ENCODE data around the gene PRKCA. TPM values are rescaled to one million over a fixed set of nuclear protein-coding genes. Genes with fewer than 3 reads are reported as not detected.

The PRKCA gene
- total RNA-seq, 1 experiment from 2014 or later = 29.5 TPM

DNA sequence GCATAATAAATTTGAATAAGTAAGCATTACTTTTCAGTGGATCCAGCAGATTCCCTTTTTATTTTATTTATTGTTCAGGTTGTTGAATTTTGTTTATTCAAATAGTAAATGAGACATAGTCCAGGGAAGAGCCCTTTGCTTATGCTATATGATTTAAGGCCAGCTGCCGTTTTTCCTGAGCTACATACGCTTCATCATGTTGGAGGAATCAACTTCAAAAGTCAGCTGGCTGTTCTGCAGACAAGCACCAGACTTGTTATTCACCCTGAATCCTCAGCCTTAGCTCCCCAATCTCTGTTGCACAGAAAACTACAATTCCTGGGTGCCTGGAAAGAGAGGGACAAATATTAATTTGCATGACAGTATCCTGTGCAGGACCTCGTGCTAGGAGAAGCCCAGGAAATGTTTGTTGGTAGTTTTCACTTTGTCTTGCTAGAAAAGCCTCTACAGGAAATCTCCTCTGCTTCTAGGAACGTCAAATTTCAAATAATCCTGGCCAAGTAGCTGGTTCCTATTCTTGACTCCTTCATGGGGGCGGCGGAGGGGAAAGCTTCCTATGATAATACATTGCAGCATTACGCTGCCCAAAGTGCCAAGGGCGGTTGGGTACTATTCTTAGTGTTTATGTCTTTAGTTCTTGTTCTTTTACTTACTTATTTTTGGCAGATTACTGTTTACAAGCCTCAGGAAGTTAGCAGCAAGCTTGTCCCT, 101.6 kb downstream of the PRKCA start:
- no peaks in the 10 kb centered on the region for H3K27me3 Mint-ChIP-seq (ENCODE audit: low read depth)
- no peak for DNase-seq (ENCODE audit: low spot score)
- TF ChIP-seq RORB (CRISPR knock-in tag; IDR thresholded peaks at IDR 0.05) = no peak
- no peak for TF ChIP-seq ZBTB21 (CRISPR knock-in tag; IDR thresholded peaks at IDR 0.05; ENCODE audit: borderline replicate concordance)
- TF ChIP-seq, protein P1, sequence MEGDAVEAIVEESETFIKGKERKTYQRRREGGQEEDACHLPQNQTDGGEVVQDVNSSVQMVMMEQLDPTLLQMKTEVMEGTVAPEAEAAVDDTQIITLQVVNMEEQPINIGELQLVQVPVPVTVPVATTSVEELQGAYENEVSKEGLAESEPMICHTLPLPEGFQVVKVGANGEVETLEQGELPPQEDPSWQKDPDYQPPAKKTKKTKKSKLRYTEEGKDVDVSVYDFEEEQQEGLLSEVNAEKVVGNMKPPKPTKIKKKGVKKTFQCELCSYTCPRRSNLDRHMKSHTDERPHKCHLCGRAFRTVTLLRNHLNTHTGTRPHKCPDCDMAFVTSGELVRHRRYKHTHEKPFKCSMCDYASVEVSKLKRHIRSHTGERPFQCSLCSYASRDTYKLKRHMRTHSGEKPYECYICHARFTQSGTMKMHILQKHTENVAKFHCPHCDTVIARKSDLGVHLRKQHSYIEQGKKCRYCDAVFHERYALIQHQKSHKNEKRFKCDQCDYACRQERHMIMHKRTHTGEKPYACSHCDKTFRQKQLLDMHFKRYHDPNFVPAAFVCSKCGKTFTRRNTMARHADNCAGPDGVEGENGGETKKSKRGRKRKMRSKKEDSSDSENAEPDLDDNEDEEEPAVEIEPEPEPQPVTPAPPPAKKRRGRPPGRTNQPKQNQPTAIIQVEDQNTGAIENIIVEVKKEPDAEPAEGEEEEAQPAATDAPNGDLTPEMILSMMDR (IDR thresholded peaks at IDR 0.05) = no peak
- no peak for TF ChIP-seq TEAD1 (CRISPR knock-in tag; IDR thresholded peaks at IDR 0.05)
- TF ChIP-seq ELF4 (CRISPR knock-in tag; IDR thresholded peaks at IDR 0.05; ENCODE audit: low read depth) = no peak
- no peak for TF ChIP-seq KAT7 (CRISPR knock-in tag; IDR thresholded peaks at IDR 0.05; ENCODE audit: borderline replicate concordance)
- TF ChIP-seq ESRRA (CRISPR knock-in tag; IDR thresholded peaks at IDR 0.05; ENCODE audit: borderline replicate concordance) = no peak
- TF ChIP-seq CBFB (CRISPR knock-in tag; IDR thresholded peaks at IDR 0.05; ENCODE audit: low read depth) = no peak
- ChIA-PET POLR2A (no interaction called here), CTCF (interaction anchor here (0.7 to 2.1 kb wide), 7 partner anchors 12 to 1267 kb away, joined by 3 to 8 read pairs (median 3); partner anchors contain the start of gene RGS9)
- peak overlapping the region; percentile 66 for H3K27ac Mint-ChIP-seq
- no peaks in the 10 kb centered on the region for H3K36me3 Mint-ChIP-seq
- H3K4me1 Mint-ChIP-seq = peaks cover 41% of the 10 kb centered on the region
- peaks cover 11% of the 10 kb centered on the region for H3K9me3 Mint-ChIP-seq
- ATAC-seq = no peak
- H3K4me3 Mint-ChIP-seq = no peak overlapping the region

DNA sequence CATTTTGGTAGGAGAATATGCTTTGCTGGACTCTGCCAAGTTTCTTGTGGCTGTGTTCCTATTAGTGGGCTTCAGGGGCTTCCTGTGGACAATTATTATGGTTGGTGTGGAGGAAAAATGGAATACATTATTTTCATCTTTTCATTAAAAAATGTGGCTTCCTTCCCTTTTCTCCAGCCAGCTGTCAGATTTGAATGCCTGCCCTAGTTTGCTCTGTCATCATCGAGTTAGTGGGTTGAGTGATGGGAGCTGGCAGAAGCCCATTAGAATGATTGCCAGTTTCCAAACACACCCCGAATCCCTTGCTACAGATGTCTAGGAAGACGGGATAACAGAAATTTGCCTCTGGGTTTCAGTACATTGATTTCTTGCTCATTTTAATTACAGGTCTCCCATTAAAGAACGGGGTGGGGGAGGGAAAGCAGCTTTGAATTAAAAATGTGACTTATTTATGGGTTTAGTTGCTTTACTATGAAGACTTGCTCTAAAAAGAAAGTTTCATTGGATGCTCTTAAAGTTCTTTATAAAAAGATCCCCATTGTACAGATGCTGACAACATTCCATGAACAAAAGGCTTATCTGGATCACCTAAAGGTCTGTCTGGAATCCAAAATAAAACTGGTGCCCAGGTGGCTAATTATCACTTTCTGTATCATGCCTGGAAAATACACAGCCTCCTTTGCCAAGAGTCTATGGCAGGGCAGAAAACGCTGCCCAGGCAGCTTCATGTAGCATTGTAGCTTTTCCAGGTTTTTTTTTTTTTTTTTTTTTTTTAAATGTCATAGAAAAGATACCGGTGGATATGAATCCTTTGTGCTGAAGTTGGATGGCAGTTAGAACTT, 103.6 kb downstream of the PRKCA start:
- ChIA-PET CTCF (no interaction called here), POLR2A (no interaction called here)
- Mint-ChIP-seq H3K4me3 (no peak overlapping the region), H3K36me3 (no peaks in the 10 kb centered on the region), H3K27me3 (ENCODE audit: low read depth) (no peaks in the 10 kb centered on the region), H3K4me1 (peaks cover 41% of the 10 kb centered on the region), H3K27ac (no peak overlapping the region), H3K9me3 (peaks cover 8% of the 10 kb centered on the region)
- DNase-seq (ENCODE audit: low spot score) = no peak
- ATAC-seq = no peak
- TF ChIP-seq, protein P2, sequence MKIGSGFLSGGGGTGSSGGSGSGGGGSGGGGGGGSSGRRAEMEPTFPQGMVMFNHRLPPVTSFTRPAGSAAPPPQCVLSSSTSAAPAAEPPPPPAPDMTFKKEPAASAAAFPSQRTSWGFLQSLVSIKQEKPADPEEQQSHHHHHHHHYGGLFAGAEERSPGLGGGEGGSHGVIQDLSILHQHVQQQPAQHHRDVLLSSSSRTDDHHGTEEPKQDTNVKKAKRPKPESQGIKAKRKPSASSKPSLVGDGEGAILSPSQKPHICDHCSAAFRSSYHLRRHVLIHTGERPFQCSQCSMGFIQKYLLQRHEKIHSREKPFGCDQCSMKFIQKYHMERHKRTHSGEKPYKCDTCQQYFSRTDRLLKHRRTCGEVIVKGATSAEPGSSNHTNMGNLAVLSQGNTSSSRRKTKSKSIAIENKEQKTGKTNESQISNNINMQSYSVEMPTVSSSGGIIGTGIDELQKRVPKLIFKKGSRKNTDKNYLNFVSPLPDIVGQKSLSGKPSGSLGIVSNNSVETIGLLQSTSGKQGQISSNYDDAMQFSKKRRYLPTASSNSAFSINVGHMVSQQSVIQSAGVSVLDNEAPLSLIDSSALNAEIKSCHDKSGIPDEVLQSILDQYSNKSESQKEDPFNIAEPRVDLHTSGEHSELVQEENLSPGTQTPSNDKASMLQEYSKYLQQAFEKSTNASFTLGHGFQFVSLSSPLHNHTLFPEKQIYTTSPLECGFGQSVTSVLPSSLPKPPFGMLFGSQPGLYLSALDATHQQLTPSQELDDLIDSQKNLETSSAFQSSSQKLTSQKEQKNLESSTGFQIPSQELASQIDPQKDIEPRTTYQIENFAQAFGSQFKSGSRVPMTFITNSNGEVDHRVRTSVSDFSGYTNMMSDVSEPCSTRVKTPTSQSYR (CRISPR knock-in tag; IDR thresholded peaks at IDR 0.05) = no peak
- no peak for TF ChIP-seq ZNF317 (CRISPR knock-in tag; IDR thresholded peaks at IDR 0.05; ENCODE audit: borderline replicate concordance, low read depth)
- TF ChIP-seq ESRRA (CRISPR knock-in tag; IDR thresholded peaks at IDR 0.05; ENCODE audit: borderline replicate concordance) = no peak
- TF ChIP-seq RORB (CRISPR knock-in tag; IDR thresholded peaks at IDR 0.05) = no peak
- no peak for TF ChIP-seq ZNF263 (CRISPR knock-in tag; IDR thresholded peaks at IDR 0.05; ENCODE audit: low read depth)
- TF ChIP-seq KAT7 (CRISPR knock-in tag; IDR thresholded peaks at IDR 0.05; ENCODE audit: borderline replicate concordance) = no peak
- TF ChIP-seq SMAD4 (CRISPR knock-in tag; IDR thresholded peaks at IDR 0.05) = no peak
- no peak for TF ChIP-seq SOX15 (CRISPR knock-in tag; IDR thresholded peaks at IDR 0.05)
- TF ChIP-seq, protein P3, sequence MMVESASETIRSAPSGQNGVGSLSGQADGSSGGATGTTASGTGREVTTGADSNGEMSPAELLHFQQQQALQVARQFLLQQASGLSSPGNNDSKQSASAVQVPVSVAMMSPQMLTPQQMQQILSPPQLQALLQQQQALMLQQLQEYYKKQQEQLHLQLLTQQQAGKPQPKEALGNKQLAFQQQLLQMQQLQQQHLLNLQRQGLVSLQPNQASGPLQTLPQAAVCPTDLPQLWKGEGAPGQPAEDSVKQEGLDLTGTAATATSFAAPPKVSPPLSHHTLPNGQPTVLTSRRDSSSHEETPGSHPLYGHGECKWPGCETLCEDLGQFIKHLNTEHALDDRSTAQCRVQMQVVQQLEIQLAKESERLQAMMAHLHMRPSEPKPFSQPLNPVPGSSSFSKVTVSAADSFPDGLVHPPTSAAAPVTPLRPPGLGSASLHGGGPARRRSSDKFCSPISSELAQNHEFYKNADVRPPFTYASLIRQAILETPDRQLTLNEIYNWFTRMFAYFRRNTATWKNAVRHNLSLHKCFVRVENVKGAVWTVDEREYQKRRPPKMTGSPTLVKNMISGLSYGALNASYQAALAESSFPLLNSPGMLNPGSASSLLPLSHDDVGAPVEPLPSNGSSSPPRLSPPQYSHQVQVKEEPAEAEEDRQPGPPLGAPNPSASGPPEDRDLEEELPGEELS (CRISPR knock-in tag; IDR thresholded peaks at IDR 0.05) = no peak

Data from WTC11 (cell line).